Measurements from ENCODE around the gene CSNK1A1. TPM values are rescaled to one million over a fixed set of nuclear protein-coding genes. Genes with fewer than 3 reads are reported as not detected.

Gene CSNK1A1
- total RNA-seq, 6 experiments from 2014 or later: 266 to 336 (median 310) TPM

DNA sequence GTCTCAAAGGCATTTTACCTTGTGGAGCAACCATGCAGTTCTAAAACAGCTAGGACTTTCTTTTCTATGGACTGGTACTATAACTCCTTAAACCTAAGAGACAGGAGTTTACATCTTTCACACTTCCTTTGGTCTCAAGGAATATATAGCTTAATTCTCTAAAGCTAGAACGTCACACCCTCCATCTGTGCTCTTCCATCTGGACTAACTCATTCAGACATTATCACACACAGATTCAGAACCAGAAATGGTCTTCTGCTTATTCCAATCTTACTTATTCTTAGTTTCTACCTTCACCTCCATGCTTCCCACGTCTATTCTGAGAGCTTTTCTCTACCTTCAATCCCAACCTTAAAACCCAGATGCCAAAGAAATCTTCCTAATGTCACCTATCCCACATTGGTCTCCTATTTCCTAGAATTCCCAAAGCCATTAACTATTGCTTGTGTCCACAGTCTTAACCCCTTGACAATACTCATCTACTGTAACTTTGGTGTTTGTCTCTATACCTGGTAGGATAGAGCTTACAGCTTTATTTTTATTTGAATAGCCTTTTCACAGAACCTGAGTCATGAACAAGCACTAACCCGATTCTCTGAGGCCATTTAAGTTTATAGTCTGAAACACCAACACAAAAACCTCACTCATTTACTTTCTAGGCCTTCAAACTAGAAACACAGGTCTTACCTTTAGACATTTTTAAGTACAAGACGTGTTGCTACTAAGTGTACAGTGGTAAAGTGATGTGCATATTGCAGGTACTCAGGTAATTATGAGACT is 22.8 kb downstream of the CSNK1A1 start:
- H3K4me1 Mint-ChIP-seq (ENCODE audit: low read depth): peaks cover 75% of the 10 kb centered on the region
- no peak for DNase-seq
- peak overlapping the region; percentile 0; the same call in 1 of the 2 replicates for H3K4me3 Mint-ChIP-seq
- no peaks in the 10 kb centered on the region for H3K9me3 Mint-ChIP-seq
- peaks cover 19% of the 10 kb centered on the region for H3K36me3 Mint-ChIP-seq (ENCODE audit: low read depth)
- no peak for TF ChIP-seq CTCF (IDR thresholded peaks at IDR 0.05)
- no peaks in the 10 kb centered on the region; the same call in none of the 2 replicates for H3K27me3 Mint-ChIP-seq (ENCODE audit: insufficient read depth)
- H3K27ac Mint-ChIP-seq: peak overlapping the region; percentile 49

- no peak for DNase-seq
- peaks cover 17% of the 10 kb centered on the region for H3K36me3 Mint-ChIP-seq (ENCODE audit: low read depth)
- no peaks in the 10 kb centered on the region; the same call in 1 of the 2 replicates for H3K27me3 Mint-ChIP-seq (ENCODE audit: insufficient read depth)
- H3K4me1 Mint-ChIP-seq (ENCODE audit: low read depth): peaks cover 74% of the 10 kb centered on the region
- no peak overlapping the region; the same call in 1 of the 2 replicates for H3K4me3 Mint-ChIP-seq
- no peaks in the 10 kb centered on the region for H3K9me3 Mint-ChIP-seq
- TF ChIP-seq CTCF (IDR thresholded peaks at IDR 0.05): no peak
- peak overlapping the region; percentile 42 for H3K27ac Mint-ChIP-seq
Measured at GRCh38 chr5:149526845-149527590, 24.2 kb downstream of the CSNK1A1 start.

DNA sequence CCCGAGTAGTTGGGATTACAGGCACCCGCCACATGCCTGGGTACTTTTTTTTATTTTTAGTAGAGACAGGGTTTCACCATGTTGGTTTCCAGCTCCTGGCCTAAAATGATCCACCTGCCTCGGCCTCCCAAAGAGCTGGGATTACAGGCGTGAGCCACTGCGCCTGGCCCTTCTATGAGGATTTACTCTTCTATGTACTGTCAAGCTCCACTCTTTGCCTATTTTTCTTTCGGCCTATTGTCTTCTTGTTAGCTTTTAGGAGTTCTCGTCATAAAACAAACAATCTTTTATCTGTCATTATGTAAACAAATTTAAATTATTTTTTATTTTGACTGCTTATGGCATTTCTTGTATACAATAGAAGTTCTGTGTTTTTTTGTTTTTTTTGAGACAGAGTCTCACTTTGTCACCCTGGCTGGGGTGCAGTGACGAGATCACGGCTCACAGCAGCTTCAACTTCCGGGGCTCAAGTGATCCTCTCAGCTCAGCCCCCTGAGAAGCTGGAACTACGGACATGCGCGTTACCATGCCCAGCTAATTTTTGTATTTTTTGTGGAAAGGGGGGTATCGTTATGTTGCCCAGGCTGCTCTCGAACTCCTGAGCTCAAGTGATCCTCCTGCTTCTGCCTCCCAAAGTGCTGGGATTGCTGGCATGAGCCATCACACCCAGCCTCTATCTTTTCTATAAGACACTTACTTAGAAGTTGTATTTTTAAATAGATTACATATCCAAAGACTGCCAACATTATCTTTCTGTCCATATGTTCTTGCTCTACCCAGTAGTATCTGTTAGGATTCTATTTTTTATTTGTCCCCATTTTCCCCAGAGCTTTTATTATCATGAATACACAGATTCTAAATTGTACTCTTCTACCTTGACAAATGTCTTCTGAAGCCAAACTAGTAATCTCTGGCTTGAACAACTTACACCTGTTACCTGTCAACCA is 29.2 kb downstream of the CSNK1A1 start:
- Mint-ChIP-seq H3K27me3 (ENCODE audit: insufficient read depth) (no peaks in the 10 kb centered on the region; the same call in 1 of the 2 replicates), H3K4me3 (no peak overlapping the region), H3K36me3 (ENCODE audit: low read depth) (peaks cover 43% of the 10 kb centered on the region), H3K27ac (peak overlapping the region; percentile 20; the same call in 1 of the 2 replicates), H3K4me1 (ENCODE audit: low read depth) (peaks cover 79% of the 10 kb centered on the region), H3K9me3 (no peaks in the 10 kb centered on the region)
- no peak for DNase-seq
- TF ChIP-seq CTCF (IDR thresholded peaks at IDR 0.05): no peak

DNA sequence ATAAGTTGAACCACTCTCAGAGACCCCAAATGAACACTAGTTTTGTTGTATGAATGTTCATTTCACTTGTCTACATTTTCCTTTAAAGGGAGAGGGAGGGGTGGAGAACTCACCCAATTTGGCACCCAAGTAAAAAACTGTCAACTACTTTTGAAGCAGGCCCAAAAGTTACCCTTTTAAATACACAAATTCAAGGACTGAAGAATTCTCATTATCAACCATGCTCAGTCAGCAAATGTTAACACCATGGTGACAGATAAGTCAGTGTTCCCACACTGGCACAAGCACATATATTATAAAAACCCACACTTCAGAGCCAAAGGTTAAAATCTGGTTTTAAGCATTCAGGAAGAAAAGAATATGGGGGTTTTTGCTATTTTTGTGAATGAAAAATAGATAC is 31.6 kb downstream of the CSNK1A1 start:
- Mint-ChIP-seq H3K4me1 (ENCODE audit: low read depth) (peaks cover 84% of the 10 kb centered on the region), H3K27me3 (ENCODE audit: insufficient read depth) (no peaks in the 10 kb centered on the region; the same call in 1 of the 2 replicates), H3K36me3 (ENCODE audit: low read depth) (peaks cover 55% of the 10 kb centered on the region), H3K27ac (peak overlapping the region; percentile 43), H3K9me3 (no peaks in the 10 kb centered on the region), H3K4me3 (peak overlapping the region; percentile 9; the same call in 1 of the 2 replicates)
- TF ChIP-seq CTCF (IDR thresholded peaks at IDR 0.05): no peak
- DNase-seq: no peak

- Mint-ChIP-seq H3K4me3 (peak overlapping the region; percentile 20; the same call in 1 of the 2 replicates), H3K36me3 (ENCODE audit: low read depth) (peaks cover 46% of the 10 kb centered on the region), H3K27me3 (ENCODE audit: insufficient read depth) (no peaks in the 10 kb centered on the region; the same call in 1 of the 2 replicates), H3K9me3 (no peaks in the 10 kb centered on the region), H3K4me1 (ENCODE audit: low read depth) (peaks cover 80% of the 10 kb centered on the region), H3K27ac (peak overlapping the region; percentile 69)
- DNase-seq: no peak
- no peak for TF ChIP-seq CTCF (IDR thresholded peaks at IDR 0.05)
Measured at GRCh38 chr5:149518620-149519019, 32.6 kb downstream of the CSNK1A1 start.

Measured in HFFc6 (cell line).